ENCODE data around the gene CMTM3.
"Not testable (repeated sequence)": the region's sequence is repeated elsewhere in the genome, so short reads cannot be mapped to it uniquely, and the experiment has no call there.

- TF ChIP-seq CTCF (IDR thresholded peaks at IDR 0.05; ENCODE audit: insufficient read depth, low read depth, low read length); EZH2 (IDR thresholded peaks at IDR 0.05; ENCODE audit: insufficient read depth, low read length): not testable (repeated sequence)
Measured at GRCh38 chr16:66631558-66631957, 27.1 kb downstream of the CMTM3 start.

Data from astrocyte (in vitro differentiated cells and primary cell).